Measurements from ENCODE around the gene KCNK10. TPM values are rescaled to one million over a fixed set of nuclear protein-coding genes. Genes with fewer than 3 reads are reported as not detected.

Gene KCNK10
- total RNA-seq, 6 experiments from 2014 or later: not detected

DNA sequence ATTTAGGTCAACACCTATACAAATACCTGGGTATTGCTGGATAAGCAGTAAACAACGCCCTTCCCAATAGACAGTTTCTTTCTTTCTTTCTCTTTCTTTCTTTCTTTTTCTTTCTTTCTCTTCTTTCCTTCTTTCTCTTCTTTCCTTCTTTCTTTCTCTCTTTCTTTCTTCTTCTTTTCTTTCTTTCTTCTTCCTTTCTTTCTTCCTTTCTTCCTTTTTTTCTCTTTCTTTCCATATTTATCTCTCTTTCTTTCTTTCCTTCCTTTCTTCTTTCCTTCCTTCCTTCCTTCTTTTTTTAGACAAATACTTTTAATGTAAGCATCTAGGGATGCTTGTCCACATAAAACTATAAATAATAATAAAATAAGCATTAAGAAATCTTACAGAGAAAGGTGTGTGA lies 123.2 kb downstream of the KCNK10 start:
- Histone ChIP-seq H3K9me3 (no peaks in the 10 kb centered on the region), H3K4me1 (no peaks in the 10 kb centered on the region), H3K4me3 (no peak overlapping the region), H3K36me3 (no peaks in the 10 kb centered on the region), H3K27me3 (no peaks in the 10 kb centered on the region), H3K27ac (no peak overlapping the region)
- intact Hi-C loops (cut with DNase I): no loop called here
- DNase-seq (no peak), ATAC-seq (no peak)
- 82% methylated on average over 1 of the region's 1 CpG for WGBS (ENCODE audit: insufficient coverage, low coverage, low lambda C conversion rate, missing lambda C conversion rate)
- TF ChIP-seq POLR2A (IDR thresholded peaks at IDR 0.05): no peak
- TF ChIP-seq, protein P1, sequence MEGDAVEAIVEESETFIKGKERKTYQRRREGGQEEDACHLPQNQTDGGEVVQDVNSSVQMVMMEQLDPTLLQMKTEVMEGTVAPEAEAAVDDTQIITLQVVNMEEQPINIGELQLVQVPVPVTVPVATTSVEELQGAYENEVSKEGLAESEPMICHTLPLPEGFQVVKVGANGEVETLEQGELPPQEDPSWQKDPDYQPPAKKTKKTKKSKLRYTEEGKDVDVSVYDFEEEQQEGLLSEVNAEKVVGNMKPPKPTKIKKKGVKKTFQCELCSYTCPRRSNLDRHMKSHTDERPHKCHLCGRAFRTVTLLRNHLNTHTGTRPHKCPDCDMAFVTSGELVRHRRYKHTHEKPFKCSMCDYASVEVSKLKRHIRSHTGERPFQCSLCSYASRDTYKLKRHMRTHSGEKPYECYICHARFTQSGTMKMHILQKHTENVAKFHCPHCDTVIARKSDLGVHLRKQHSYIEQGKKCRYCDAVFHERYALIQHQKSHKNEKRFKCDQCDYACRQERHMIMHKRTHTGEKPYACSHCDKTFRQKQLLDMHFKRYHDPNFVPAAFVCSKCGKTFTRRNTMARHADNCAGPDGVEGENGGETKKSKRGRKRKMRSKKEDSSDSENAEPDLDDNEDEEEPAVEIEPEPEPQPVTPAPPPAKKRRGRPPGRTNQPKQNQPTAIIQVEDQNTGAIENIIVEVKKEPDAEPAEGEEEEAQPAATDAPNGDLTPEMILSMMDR (IDR thresholded peaks at IDR 0.05): no peak

DNA sequence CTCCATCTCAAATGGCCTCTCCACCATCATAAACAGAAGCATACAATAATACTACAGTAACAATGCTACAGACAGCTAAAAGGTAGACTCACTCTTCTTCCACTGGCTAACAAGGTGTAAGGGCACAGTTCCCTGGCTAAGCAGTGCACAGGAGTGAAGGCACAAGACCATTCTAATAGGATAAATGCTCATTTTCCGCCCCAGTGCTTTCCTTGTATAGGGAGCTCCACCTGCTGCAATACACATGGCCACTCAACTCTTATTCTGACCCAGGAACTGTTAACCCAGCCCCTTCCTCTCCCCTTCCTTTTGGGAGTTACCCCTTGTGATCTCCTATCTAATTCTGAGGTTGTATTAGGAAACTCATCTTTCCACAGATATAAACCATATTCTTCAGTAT lies 124.6 kb downstream of the KCNK10 start:
- no peak overlapping the region for H3K4me3 ChIP-seq
- no peak for TF ChIP-seq POLR2A (IDR thresholded peaks at IDR 0.05)
- TF ChIP-seq, protein P1 (IDR thresholded peaks at IDR 0.05): no peak
- 67% methylated on average over 1 of the region's 1 CpG for WGBS (ENCODE audit: insufficient coverage, low coverage, low lambda C conversion rate, missing lambda C conversion rate)
- H3K4me1 ChIP-seq: no peaks in the 10 kb centered on the region
- ATAC-seq (no peak), DNase-seq (no peak)
- intact Hi-C loops (cut with DNase I): no loop called here
- H3K36me3 ChIP-seq: no peaks in the 10 kb centered on the region
- H3K27ac ChIP-seq: no peak overlapping the region
- no peaks in the 10 kb centered on the region for H3K27me3 ChIP-seq
- H3K9me3 ChIP-seq: no peaks in the 10 kb centered on the region

DNA sequence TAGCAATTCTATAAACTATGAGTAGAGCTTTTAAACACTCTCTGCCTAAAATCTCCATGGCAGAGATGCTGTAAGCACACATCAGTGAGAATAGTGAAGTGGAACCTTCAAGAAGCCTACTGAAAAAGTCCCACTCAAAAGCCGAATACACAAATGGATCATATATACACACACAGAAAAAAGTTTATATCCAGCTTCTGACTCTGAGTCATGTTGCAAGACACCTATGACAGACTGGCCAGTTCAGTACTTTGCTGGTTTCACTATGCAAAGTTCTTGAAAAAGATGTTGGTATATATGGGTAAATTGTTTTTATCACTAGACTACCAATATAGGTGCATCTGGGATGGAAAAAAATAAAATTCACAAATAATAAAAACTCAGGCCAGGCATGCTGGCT lies 126.1 kb downstream of the KCNK10 start:
- H3K27ac ChIP-seq: no peak overlapping the region
- H3K27me3 ChIP-seq: no peaks in the 10 kb centered on the region
- DNase-seq: no peak
- ATAC-seq: no peak
- no peak overlapping the region for H3K4me3 ChIP-seq
- H3K9me3 ChIP-seq: no peaks in the 10 kb centered on the region
- intact Hi-C loops (cut with DNase I): no loop called here
- H3K4me1 ChIP-seq: no peaks in the 10 kb centered on the region
- WGBS (ENCODE audit: insufficient coverage, low coverage, low lambda C conversion rate, missing lambda C conversion rate): 100% methylated on average over 1 of the region's 1 CpG
- TF ChIP-seq, protein P1 (IDR thresholded peaks at IDR 0.05): no peak
- no peak for TF ChIP-seq POLR2A (IDR thresholded peaks at IDR 0.05)
- no peaks in the 10 kb centered on the region for H3K36me3 ChIP-seq

DNA sequence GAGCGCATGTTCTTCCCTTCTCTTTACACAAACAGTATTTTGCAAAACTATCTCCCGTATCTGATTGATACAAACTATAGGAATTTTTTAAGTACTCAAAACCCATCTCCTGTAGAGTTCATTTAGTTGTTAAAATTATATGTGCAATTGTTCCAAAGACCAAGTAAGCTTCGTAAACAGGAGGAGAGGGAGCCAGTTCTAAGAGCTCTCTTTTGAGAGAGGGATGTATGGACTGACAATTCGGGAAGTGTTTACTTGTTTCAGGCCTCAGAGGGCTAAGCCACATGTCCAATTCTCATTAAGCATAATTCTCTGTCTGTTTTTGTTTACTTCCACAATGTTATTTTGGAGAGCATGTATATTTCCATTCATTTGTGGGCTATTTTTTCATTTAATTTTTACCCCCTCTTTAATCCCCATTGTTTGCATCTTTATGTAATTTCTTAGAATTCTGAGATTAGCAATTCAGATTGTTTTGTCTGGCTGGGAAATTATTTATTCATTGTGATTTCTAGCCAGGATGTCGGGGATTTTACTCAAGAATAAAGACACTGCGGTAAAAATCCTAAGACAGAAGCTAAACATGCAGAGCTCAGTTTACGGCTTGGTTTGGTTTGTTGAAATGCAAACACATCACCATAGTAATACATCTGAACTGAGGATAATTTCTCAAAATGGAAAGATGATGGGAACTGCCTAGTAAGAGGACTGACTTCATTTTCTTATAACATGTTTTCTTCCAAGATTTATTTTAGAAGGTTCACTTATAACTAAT lies 126.8 kb downstream of the KCNK10 start:
- TF ChIP-seq POLR2A (IDR thresholded peaks at IDR 0.05): no peak
- TF ChIP-seq, protein P1 (IDR thresholded peaks at IDR 0.05): no peak
- Histone ChIP-seq H3K4me1 (no peaks in the 10 kb centered on the region), H3K27me3 (no peaks in the 10 kb centered on the region), H3K27ac (no peak overlapping the region), H3K9me3 (no peaks in the 10 kb centered on the region), H3K36me3 (no peaks in the 10 kb centered on the region), H3K4me3 (no peak overlapping the region)
- WGBS (ENCODE audit: insufficient coverage, low coverage, low lambda C conversion rate, missing lambda C conversion rate): 78% methylated on average over 7 of the region's 7 CpGs
- intact Hi-C loops (cut with DNase I): no loop called here
- DNase-seq (no peak), ATAC-seq (no peak)
